ENCODE data around the gene CELF4.

GRCh38 chr18:37297106-37297505 is 268.5 kb downstream of the CELF4 start:
- TF ChIP-seq POLR2A (IDR thresholded peaks at IDR 0.05; ENCODE audit: low read depth, low read length) = no peak
- no peak for TF ChIP-seq RFX5 (IDR thresholded peaks at IDR 0.05; ENCODE audit: low read depth, low read length)
